WTC11 (cell line): ENCODE data around the gene FGA. TPM values are rescaled to one million over a fixed set of nuclear protein-coding genes. Genes with fewer than 3 reads are reported as not detected.

ENCODE experiments used
- ATAC-seq: fragments of 200-7000 bp; cut with Tn5 transposase; 2 replicates; pipeline ENCODE4 v1.10.0; 2021; ENCODE audit warnings: mild to moderate bottlenecking, moderate library complexity
- CTCF ChIA-PET: fragments of 300-600 bp; sonication (Branson Sonifier 250); formaldehyde crosslinking; loops from one replicate; lab custom pipeline; 2021; ENCODE audit warnings: antibody characterized with exemption; lab: Charles Lee
- POLR2A ChIA-PET: fragments of 350-600 bp; sonication (Branson Sonifier 250); formaldehyde crosslinking; loops from one replicate; lab custom pipeline; 2021; ENCODE audit warnings: antibody characterized with exemption; lab: Charles Lee
- DNase-seq: peaks from one replicate; pipeline ENCODE4 v3.0.0; 2021; ENCODE audit warnings: low spot score
- H3K27ac Mint-ChIP-seq: 2 replicates; pipeline ENCODE4 v1.8.0; 2021; ENCODE audit warnings: mixed read lengths
- H3K27me3 Mint-ChIP-seq: 2 replicates; pipeline ENCODE4 v1.8.0; 2021; ENCODE audit warnings: low read depth, mild to moderate bottlenecking, moderate library complexity, mixed read lengths
- H3K36me3 Mint-ChIP-seq: 2 replicates; pipeline ENCODE4 v1.8.0; 2021; ENCODE audit warnings: mixed read lengths
- H3K4me1 Mint-ChIP-seq: 2 replicates; pipeline ENCODE4 v1.8.0; 2022; ENCODE audit warnings: mixed read lengths
- H3K4me3 Mint-ChIP-seq: 2 replicates; pipeline ENCODE4 v1.8.0; 2021; ENCODE audit warnings: mild to moderate bottlenecking, moderate library complexity, mixed read lengths
- H3K9me3 Mint-ChIP-seq: 2 replicates; pipeline ENCODE4 v1.8.0; 2021; ENCODE audit warnings: mixed read lengths
- ESRRA ChIP-seq: sonication (generic); formaldehyde crosslinking; IDR thresholded peaks from 2 replicates; pipeline ENCODE4 v1.8.1; 2022; ENCODE audit warnings: mild to moderate bottlenecking, missing genetic modification reagents, borderline replicate concordance
- ETV6 ChIP-seq: sonication (generic); formaldehyde crosslinking; IDR thresholded peaks from 2 replicates; pipeline ENCODE4 v1.8.1; 2022; ENCODE audit warnings: mild to moderate bottlenecking, missing genetic modification reagents
- FOXP1 ChIP-seq: sonication (generic); formaldehyde crosslinking; IDR thresholded peaks from 2 replicates; pipeline ENCODE4 v1.8.0; 2022; ENCODE audit warnings: missing genetic modification reagents, mild to moderate bottlenecking, moderate library complexity, borderline replicate concordance
- GTF2I ChIP-seq: fragments of 250-450 bp; sonication (Bioruptor Pico); conservative IDR thresholded peaks from 2 replicates; pipeline ENCODE4 v1.4.0; 2021; ENCODE audit warnings: mild to moderate bottlenecking
- MXD4 ChIP-seq: fragments of 250-450 bp; sonication (Bioruptor Pico); IDR thresholded peaks from 2 replicates; pipeline ENCODE4 v1.8.0; 2021; ENCODE audit warnings: mild to moderate bottlenecking, moderate library complexity, borderline replicate concordance
- MYBL2 ChIP-seq: sonication (generic); formaldehyde crosslinking; IDR thresholded peaks from 2 replicates; pipeline ENCODE4 v1.8.1; 2023; ENCODE audit warnings: mild to moderate bottlenecking, moderate library complexity, missing genetic modification reagents
- RELA ChIP-seq: sonication (generic); formaldehyde crosslinking; IDR thresholded peaks from 2 replicates; pipeline ENCODE4 v1.8.1; 2022; ENCODE audit warnings: missing genetic modification reagents, mild to moderate bottlenecking, borderline replicate concordance
- RORB ChIP-seq: fragments of 250-450 bp; sonication (Bioruptor Pico); IDR thresholded peaks from 2 replicates; pipeline ENCODE4 v1.9.0; 2021; ENCODE audit warnings: mild to moderate bottlenecking
- SMAD4 ChIP-seq: sonication (generic); formaldehyde crosslinking; IDR thresholded peaks from 2 replicates; pipeline ENCODE4 v1.8.0; 2022; ENCODE audit warnings: mild to moderate bottlenecking, missing genetic modification reagents
- SOX15 ChIP-seq: fragments of 250-450 bp; sonication (Bioruptor Pico); IDR thresholded peaks from 2 replicates; pipeline ENCODE4 v1.9.0; 2021; ENCODE audit warnings: mild to moderate bottlenecking
- SP1 ChIP-seq: sonication (generic); formaldehyde crosslinking; conservative IDR thresholded peaks from 2 replicates; pipeline ENCODE4 v1.8.1; 2022; ENCODE audit warnings: missing genetic modification reagents
- ZNF219 ChIP-seq: sonication (generic); formaldehyde crosslinking; IDR thresholded peaks from 2 replicates; pipeline ENCODE4 v1.8.0; 2023; ENCODE audit warnings: missing genetic modification reagents, mild to moderate bottlenecking, borderline replicate concordance
- ZNF671 ChIP-seq: fragments of 250-450 bp; sonication (Bioruptor Pico); IDR thresholded peaks from 2 replicates; pipeline ENCODE4 v1.8.0; 2021; ENCODE audit warnings: mild to moderate bottlenecking
- total RNA-seq: library from RNA; stranded (reverse); gene quantifications from 3 replicates; pipeline ENCODE4 v1.2.3, GENCODE V29; 2021
- TF ChIP-seq, protein P1 (sequence below): fragments of 250-450 bp; sonication (Bioruptor Pico); IDR thresholded peaks from 2 replicates; pipeline ENCODE4 v1.8.0; 2021; ENCODE audit warnings: mild to moderate bottlenecking
- TF ChIP-seq, protein P2 (sequence below): sonication (generic); formaldehyde crosslinking; IDR thresholded peaks from 2 replicates; pipeline ENCODE4 v1.8.0; 2022; ENCODE audit warnings: missing genetic modification reagents
- TF ChIP-seq, protein P3 (sequence below): fragments of 200-600 bp; IDR thresholded peaks from 2 replicates; pipeline ENCODE4 v1.8.0; 2022; ENCODE audit warnings: antibody characterized with exemption
- TF ChIP-seq, protein P4 (sequence below): sonication (generic); formaldehyde crosslinking; IDR thresholded peaks from 2 replicates; pipeline ENCODE4 v1.8.1; 2023; ENCODE audit warnings: mild to moderate bottlenecking, missing genetic modification reagents, moderate library complexity
- TF ChIP-seq, protein P5 (sequence below): fragments of 250-450 bp; sonication (Bioruptor Pico); IDR thresholded peaks from 2 replicates; pipeline ENCODE4 v2.1.2; 2022; ENCODE audit warnings: mild to moderate bottlenecking, moderate library complexity
- TF ChIP-seq, protein P6 (sequence below): fragments of 250-450 bp; sonication (Bioruptor Pico); IDR thresholded peaks from 2 replicates; pipeline ENCODE4 v1.9.0; 2021; ENCODE audit warnings: mild to moderate bottlenecking
- TF ChIP-seq, protein P7 (sequence below): sonication (generic); formaldehyde crosslinking; IDR thresholded peaks from 2 replicates; pipeline ENCODE4 v1.8.1; 2022; ENCODE audit warnings: low read depth, mild to moderate bottlenecking, moderate library complexity, missing genetic modification reagents, borderline replicate concordance
- TF ChIP-seq, protein P8 (sequence below): sonication (generic); formaldehyde crosslinking; conservative IDR thresholded peaks from 2 replicates; pipeline ENCODE4 v1.8.1; 2022; ENCODE audit warnings: mild to moderate bottlenecking, missing genetic modification reagents
- TF ChIP-seq, protein P9 (sequence below): sonication (generic); formaldehyde crosslinking; IDR thresholded peaks from 2 replicates; pipeline ENCODE4 v1.8.0; 2023; ENCODE audit warnings: missing genetic modification reagents, mild to moderate bottlenecking, borderline replicate concordance

Gene FGA
- total RNA-seq, 1 experiment from 2014 or later = 3.2 TPM

DNA sequence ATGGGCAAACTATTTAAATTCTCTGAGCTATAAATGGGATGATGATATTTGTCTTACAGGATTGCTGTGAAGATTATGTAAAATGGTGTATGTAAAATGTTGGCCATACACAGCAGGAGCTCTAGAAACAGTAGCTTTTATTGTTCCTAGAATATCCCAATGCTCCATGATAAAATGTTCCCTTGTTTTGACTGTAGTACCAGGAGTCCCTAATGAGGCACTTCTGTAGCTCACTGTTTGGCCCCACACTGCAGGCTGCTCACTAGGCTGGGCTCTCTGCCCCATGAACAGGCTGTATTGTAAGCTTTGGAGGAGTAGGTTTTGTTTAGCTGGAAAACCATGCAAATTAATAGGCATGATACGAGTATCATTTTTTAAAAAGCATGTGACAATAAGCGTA, 3.3 kb upstream of the FGA start (continued):
- TF ChIP-seq, protein P1, sequence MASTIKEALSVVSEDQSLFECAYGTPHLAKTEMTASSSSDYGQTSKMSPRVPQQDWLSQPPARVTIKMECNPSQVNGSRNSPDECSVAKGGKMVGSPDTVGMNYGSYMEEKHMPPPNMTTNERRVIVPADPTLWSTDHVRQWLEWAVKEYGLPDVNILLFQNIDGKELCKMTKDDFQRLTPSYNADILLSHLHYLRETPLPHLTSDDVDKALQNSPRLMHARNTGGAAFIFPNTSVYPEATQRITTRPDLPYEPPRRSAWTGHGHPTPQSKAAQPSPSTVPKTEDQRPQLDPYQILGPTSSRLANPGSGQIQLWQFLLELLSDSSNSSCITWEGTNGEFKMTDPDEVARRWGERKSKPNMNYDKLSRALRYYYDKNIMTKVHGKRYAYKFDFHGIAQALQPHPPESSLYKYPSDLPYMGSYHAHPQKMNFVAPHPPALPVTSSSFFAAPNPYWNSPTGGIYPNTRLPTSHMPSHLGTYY = no peak
- no peak for TF ChIP-seq ESRRA

DNA sequence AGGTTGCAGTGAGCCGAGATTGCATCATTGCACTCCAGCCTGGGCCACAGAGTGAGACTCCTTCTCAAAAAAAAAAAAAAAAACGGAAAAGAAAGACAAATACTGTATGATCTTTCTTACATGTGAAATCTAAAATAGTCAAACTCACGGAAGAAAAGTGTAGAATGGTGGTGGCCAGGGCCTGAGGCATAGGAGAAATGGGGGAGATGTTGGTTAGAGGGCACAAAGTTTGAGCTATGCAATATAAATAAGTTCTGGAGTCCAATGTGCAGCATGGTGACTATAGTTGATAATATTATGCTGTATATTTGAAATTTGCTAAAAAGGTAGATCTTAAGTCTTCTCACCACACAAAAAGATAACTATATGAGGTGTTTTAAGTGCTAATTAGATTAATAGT, 1.3 kb upstream of the FGA start:
- H3K4me1 Mint-ChIP-seq = peaks cover 3% of the 10 kb centered on the region
- no peaks in the 10 kb centered on the region for H3K36me3 Mint-ChIP-seq
- ATAC-seq (no peak), DNase-seq (no peak)
- H3K27ac Mint-ChIP-seq = no peak overlapping the region
- no peak overlapping the region for H3K4me3 Mint-ChIP-seq
- H3K27me3 Mint-ChIP-seq = no peaks in the 10 kb centered on the region
- TF ChIP-seq SOX15 (CRISPR knock-in tag) (no peak), GTF2I (CRISPR knock-in tag) (no peak), MYBL2 (CRISPR knock-in tag) (no peak), RELA (CRISPR knock-in tag) (no peak), SP1 (CRISPR knock-in tag) (no peak), MXD4 (CRISPR knock-in tag) (no peak), ETV6 (CRISPR knock-in tag) (no peak), FOXP1 (CRISPR knock-in tag) (no peak), ZNF671 (CRISPR knock-in tag) (no peak), ZNF219 (CRISPR knock-in tag) (no peak), RORB (CRISPR knock-in tag) (no peak), SMAD4 (CRISPR knock-in tag) (no peak)
- TF ChIP-seq, protein P2, sequence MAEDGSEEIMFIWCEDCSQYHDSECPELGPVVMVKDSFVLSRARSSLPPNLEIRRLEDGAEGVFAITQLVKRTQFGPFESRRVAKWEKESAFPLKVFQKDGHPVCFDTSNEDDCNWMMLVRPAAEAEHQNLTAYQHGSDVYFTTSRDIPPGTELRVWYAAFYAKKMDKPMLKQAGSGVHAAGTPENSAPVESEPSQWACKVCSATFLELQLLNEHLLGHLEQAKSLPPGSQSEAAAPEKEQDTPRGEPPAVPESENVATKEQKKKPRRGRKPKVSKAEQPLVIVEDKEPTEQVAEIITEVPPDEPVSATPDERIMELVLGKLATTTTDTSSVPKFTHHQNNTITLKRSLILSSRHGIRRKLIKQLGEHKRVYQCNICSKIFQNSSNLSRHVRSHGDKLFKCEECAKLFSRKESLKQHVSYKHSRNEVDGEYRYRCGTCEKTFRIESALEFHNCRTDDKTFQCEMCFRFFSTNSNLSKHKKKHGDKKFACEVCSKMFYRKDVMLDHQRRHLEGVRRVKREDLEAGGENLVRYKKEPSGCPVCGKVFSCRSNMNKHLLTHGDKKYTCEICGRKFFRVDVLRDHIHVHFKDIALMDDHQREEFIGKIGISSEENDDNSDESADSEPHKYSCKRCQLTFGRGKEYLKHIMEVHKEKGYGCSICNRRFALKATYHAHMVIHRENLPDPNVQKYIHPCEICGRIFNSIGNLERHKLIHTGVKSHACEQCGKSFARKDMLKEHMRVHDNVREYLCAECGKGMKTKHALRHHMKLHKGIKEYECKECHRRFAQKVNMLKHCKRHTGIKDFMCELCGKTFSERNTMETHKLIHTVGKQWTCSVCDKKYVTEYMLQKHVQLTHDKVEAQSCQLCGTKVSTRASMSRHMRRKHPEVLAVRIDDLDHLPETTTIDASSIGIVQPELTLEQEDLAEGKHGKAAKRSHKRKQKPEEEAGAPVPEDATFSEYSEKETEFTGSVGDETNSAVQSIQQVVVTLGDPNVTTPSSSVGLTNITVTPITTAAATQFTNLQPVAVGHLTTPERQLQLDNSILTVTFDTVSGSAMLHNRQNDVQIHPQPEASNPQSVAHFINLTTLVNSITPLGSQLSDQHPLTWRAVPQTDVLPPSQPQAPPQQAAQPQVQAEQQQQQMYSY = no peak
- TF ChIP-seq, protein P3, sequence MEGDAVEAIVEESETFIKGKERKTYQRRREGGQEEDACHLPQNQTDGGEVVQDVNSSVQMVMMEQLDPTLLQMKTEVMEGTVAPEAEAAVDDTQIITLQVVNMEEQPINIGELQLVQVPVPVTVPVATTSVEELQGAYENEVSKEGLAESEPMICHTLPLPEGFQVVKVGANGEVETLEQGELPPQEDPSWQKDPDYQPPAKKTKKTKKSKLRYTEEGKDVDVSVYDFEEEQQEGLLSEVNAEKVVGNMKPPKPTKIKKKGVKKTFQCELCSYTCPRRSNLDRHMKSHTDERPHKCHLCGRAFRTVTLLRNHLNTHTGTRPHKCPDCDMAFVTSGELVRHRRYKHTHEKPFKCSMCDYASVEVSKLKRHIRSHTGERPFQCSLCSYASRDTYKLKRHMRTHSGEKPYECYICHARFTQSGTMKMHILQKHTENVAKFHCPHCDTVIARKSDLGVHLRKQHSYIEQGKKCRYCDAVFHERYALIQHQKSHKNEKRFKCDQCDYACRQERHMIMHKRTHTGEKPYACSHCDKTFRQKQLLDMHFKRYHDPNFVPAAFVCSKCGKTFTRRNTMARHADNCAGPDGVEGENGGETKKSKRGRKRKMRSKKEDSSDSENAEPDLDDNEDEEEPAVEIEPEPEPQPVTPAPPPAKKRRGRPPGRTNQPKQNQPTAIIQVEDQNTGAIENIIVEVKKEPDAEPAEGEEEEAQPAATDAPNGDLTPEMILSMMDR = no peak
- TF ChIP-seq, protein P4, sequence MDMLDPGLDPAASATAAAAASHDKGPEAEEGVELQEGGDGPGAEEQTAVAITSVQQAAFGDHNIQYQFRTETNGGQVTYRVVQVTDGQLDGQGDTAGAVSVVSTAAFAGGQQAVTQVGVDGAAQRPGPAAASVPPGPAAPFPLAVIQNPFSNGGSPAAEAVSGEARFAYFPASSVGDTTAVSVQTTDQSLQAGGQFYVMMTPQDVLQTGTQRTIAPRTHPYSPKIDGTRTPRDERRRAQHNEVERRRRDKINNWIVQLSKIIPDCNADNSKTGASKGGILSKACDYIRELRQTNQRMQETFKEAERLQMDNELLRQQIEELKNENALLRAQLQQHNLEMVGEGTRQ (CRISPR knock-in tag) = no peak
- TF ChIP-seq, protein P5, sequence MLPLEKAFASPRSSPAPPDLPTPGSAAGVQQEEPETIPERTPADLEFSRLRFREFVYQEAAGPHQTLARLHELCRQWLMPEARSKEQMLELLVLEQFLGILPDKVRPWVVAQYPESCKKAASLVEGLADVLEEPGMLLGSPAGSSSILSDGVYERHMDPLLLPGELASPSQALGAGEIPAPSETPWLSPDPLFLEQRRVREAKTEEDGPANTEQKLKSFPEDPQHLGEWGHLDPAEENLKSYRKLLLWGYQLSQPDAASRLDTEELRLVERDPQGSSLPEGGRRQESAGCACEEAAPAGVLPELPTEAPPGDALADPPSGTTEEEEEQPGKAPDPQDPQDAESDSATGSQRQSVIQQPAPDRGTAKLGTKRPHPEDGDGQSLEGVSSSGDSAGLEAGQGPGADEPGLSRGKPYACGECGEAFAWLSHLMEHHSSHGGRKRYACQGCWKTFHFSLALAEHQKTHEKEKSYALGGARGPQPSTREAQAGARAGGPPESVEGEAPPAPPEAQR (CRISPR knock-in tag) = no peak
- TF ChIP-seq, protein P6, sequence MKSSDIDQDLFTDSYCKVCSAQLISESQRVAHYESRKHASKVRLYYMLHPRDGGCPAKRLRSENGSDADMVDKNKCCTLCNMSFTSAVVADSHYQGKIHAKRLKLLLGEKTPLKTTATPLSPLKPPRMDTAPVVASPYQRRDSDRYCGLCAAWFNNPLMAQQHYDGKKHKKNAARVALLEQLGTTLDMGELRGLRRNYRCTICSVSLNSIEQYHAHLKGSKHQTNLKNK = no peak
- TF ChIP-seq, protein P7, sequence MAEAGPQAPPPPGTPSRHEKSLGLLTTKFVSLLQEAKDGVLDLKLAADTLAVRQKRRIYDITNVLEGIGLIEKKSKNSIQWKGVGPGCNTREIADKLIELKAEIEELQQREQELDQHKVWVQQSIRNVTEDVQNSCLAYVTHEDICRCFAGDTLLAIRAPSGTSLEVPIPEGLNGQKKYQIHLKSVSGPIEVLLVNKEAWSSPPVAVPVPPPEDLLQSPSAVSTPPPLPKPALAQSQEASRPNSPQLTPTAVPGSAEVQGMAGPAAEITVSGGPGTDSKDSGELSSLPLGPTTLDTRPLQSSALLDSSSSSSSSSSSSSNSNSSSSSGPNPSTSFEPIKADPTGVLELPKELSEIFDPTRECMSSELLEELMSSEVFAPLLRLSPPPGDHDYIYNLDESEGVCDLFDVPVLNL (CRISPR knock-in tag) = no peak
- TF ChIP-seq, protein P8, sequence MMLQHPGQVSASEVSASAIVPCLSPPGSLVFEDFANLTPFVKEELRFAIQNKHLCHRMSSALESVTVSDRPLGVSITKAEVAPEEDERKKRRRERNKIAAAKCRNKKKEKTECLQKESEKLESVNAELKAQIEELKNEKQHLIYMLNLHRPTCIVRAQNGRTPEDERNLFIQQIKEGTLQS = no peak
- TF ChIP-seq, protein P9, sequence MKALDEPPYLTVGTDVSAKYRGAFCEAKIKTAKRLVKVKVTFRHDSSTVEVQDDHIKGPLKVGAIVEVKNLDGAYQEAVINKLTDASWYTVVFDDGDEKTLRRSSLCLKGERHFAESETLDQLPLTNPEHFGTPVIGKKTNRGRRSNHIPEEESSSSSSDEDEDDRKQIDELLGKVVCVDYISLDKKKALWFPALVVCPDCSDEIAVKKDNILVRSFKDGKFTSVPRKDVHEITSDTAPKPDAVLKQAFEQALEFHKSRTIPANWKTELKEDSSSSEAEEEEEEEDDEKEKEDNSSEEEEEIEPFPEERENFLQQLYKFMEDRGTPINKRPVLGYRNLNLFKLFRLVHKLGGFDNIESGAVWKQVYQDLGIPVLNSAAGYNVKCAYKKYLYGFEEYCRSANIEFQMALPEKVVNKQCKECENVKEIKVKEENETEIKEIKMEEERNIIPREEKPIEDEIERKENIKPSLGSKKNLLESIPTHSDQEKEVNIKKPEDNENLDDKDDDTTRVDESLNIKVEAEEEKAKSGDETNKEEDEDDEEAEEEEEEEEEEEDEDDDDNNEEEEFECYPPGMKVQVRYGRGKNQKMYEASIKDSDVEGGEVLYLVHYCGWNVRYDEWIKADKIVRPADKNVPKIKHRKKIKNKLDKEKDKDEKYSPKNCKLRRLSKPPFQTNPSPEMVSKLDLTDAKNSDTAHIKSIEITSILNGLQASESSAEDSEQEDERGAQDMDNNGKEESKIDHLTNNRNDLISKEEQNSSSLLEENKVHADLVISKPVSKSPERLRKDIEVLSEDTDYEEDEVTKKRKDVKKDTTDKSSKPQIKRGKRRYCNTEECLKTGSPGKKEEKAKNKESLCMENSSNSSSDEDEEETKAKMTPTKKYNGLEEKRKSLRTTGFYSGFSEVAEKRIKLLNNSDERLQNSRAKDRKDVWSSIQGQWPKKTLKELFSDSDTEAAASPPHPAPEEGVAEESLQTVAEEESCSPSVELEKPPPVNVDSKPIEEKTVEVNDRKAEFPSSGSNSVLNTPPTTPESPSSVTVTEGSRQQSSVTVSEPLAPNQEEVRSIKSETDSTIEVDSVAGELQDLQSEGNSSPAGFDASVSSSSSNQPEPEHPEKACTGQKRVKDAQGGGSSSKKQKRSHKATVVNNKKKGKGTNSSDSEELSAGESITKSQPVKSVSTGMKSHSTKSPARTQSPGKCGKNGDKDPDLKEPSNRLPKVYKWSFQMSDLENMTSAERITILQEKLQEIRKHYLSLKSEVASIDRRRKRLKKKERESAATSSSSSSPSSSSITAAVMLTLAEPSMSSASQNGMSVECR = no peak
- POLR2A ChIA-PET = no interaction called here
- CTCF ChIA-PET = interaction anchor here (2.1 kb wide), 1 partner anchor 33 kb away, joined by 6 read pairs; no protein-coding TSS in a partner anchor
- no peaks in the 10 kb centered on the region for H3K9me3 Mint-ChIP-seq
